Measurements from ENCODE around the gene CDH4. TPM values are rescaled to one million over a fixed set of nuclear protein-coding genes. Genes with fewer than 3 reads are reported as not detected.
"Not testable (repeated sequence)": the region's sequence is repeated elsewhere in the genome, so short reads cannot be mapped to it uniquely, and the experiment has no call there.

CDH4 gene
- total RNA-seq, 1 experiment from 2014 or later: not detected

- BruUV-seq (replicated peaks): no TSS peak
- H3K36me3 ChIP-seq (ENCODE audit: control insufficient read depth, insufficient read depth, low read length): no peaks in the 10 kb centered on the region
- ChIA-PET POLR2A (no interaction called here), CTCF (no interaction called here)
- no peak for DNase-seq
- H3K9me3 Mint-ChIP-seq (ENCODE audit: unreplicated experiment): no peaks in the 10 kb centered on the region
- H3K4me1 ChIP-seq: no peaks in the 10 kb centered on the region
- H3K4me3 Mint-ChIP-seq (ENCODE audit: unreplicated experiment): no peak overlapping the region
- no peak overlapping the region for H3K27ac Mint-ChIP-seq (ENCODE audit: unreplicated experiment)
- TF ChIP-seq CTCF (IDR thresholded peaks at IDR 0.05; ENCODE audit: insufficient read depth in 1 of 2, low read depth in 1 of 2, low read length in 1 of 2, severe bottlenecking in 1 of 2, unreplicated experiment in 1 of 2): no peak
- H3K4me1 Mint-ChIP-seq (ENCODE audit: low read depth, unreplicated experiment): no peaks in the 10 kb centered on the region
- peaks cover 10% of the 10 kb centered on the region for H3K9me3 ChIP-seq
- intact Hi-C loops (cut with micrococcal nuclease; ENCODE audit: unreplicated experiment): no loop called here
- no peaks in the 10 kb centered on the region for H3K36me3 Mint-ChIP-seq (ENCODE audit: insufficient read depth, unreplicated experiment)
- no peaks in the 10 kb centered on the region for H3K27me3 ChIP-seq (replicated peaks; ENCODE audit: control insufficient read depth, insufficient read depth, low read length)
- H3K4me3 ChIP-seq (ENCODE audit: low read depth, low read length): no peak overlapping the region
- peaks cover 4% of the 10 kb centered on the region for H3K27me3 Mint-ChIP-seq (ENCODE audit: insufficient read depth, unreplicated experiment)
These were observed 15.2 kb downstream of the CDH4 start for GRCh38 chr20:61267241-61267640.

- intact Hi-C loops (cut with micrococcal nuclease; ENCODE audit: unreplicated experiment): no loop called here
- peaks cover 11% of the 10 kb centered on the region for H3K9me3 ChIP-seq
These were observed 16.0 kb downstream of the CDH4 start for GRCh38 chr20:61268024-61268423.

GRCh38 chr20:61271312-61272231, 19.5 kb downstream of the CDH4 start:
- Mint-ChIP-seq H3K27ac (ENCODE audit: unreplicated experiment) (no peak overlapping the region), H3K4me3 (ENCODE audit: unreplicated experiment) (no peak overlapping the region), H3K27me3 (ENCODE audit: insufficient read depth, unreplicated experiment) (no peaks in the 10 kb centered on the region), H3K9me3 (ENCODE audit: unreplicated experiment) (peaks cover 20% of the 10 kb centered on the region), H3K36me3 (ENCODE audit: insufficient read depth, unreplicated experiment) (no peaks in the 10 kb centered on the region), H3K4me1 (ENCODE audit: low read depth, unreplicated experiment) (no peaks in the 10 kb centered on the region)
- no peak for TF ChIP-seq CTCF (IDR thresholded peaks at IDR 0.05; ENCODE audit: insufficient read depth in 1 of 2, low read depth in 1 of 2, low read length in 1 of 2, severe bottlenecking in 1 of 2, unreplicated experiment in 1 of 2)
- Histone ChIP-seq H3K36me3 (ENCODE audit: control insufficient read depth, insufficient read depth, low read length) (no peaks in the 10 kb centered on the region), H3K4me1 (no peaks in the 10 kb centered on the region), H3K9me3 (peaks cover 19% of the 10 kb centered on the region), H3K4me3 (ENCODE audit: low read depth, low read length) (no peak overlapping the region), H3K27me3 (replicated peaks; ENCODE audit: control insufficient read depth, insufficient read depth, low read length) (no peaks in the 10 kb centered on the region)
- intact Hi-C loops (cut with micrococcal nuclease; ENCODE audit: unreplicated experiment): no loop called here
- peak in 1 of 2 experiments; percentile 29 for DNase-seq
- ChIA-PET CTCF (interaction anchor here (0.6 kb wide), 1 partner anchor 425 kb away, joined by 3 read pairs; no protein-coding TSS in a partner anchor), POLR2A (no interaction called here)
- no TSS peak for BruUV-seq (replicated peaks)

More at GRCh38 chr20:61268024-61268423, 16.0 kb downstream of the CDH4 start:
- H3K27ac Mint-ChIP-seq (ENCODE audit: unreplicated experiment): no peak overlapping the region
- ChIA-PET POLR2A (no interaction called here), CTCF (no interaction called here)
- BruUV-seq (replicated peaks): no TSS peak
- H3K4me1 Mint-ChIP-seq (ENCODE audit: low read depth, unreplicated experiment): no peaks in the 10 kb centered on the region
- no peaks in the 10 kb centered on the region for H3K9me3 Mint-ChIP-seq (ENCODE audit: unreplicated experiment)
- H3K36me3 ChIP-seq (ENCODE audit: control insufficient read depth, insufficient read depth, low read length): no peaks in the 10 kb centered on the region
- H3K4me3 Mint-ChIP-seq (ENCODE audit: unreplicated experiment): no peak overlapping the region
- no peaks in the 10 kb centered on the region for H3K27me3 ChIP-seq (replicated peaks; ENCODE audit: control insufficient read depth, insufficient read depth, low read length)
- no peak for DNase-seq
- no peak for TF ChIP-seq CTCF (IDR thresholded peaks at IDR 0.05; ENCODE audit: insufficient read depth in 1 of 2, low read depth in 1 of 2, low read length in 1 of 2, severe bottlenecking in 1 of 2, unreplicated experiment in 1 of 2)
- no peaks in the 10 kb centered on the region for H3K4me1 ChIP-seq
- no peaks in the 10 kb centered on the region for H3K36me3 Mint-ChIP-seq (ENCODE audit: insufficient read depth, unreplicated experiment)
- H3K27me3 Mint-ChIP-seq (ENCODE audit: insufficient read depth, unreplicated experiment): peaks cover 4% of the 10 kb centered on the region
- no peak overlapping the region for H3K4me3 ChIP-seq (ENCODE audit: low read depth, low read length)

GRCh38 chr20:61273024-61273423, 21.0 kb downstream of the CDH4 start:
- intact Hi-C loops (cut with micrococcal nuclease; ENCODE audit: unreplicated experiment); H3K4me3 Mint-ChIP-seq (ENCODE audit: unreplicated experiment); POLR2A ChIA-PET; H3K36me3 ChIP-seq (ENCODE audit: control insufficient read depth, insufficient read depth, low read length); BruUV-seq (replicated peaks); H3K27ac Mint-ChIP-seq (ENCODE audit: unreplicated experiment); H3K4me1 Mint-ChIP-seq (ENCODE audit: low read depth, unreplicated experiment); H3K27me3 ChIP-seq (replicated peaks; ENCODE audit: control insufficient read depth, insufficient read depth, low read length); H3K4me3 ChIP-seq (ENCODE audit: low read depth, low read length); DNase-seq; H3K4me1 ChIP-seq; H3K36me3 Mint-ChIP-seq (ENCODE audit: insufficient read depth, unreplicated experiment); H3K27me3 Mint-ChIP-seq (ENCODE audit: insufficient read depth, unreplicated experiment); CTCF ChIA-PET: not testable (repeated sequence)
- H3K9me3 Mint-ChIP-seq (ENCODE audit: unreplicated experiment): peaks cover 20% of the 10 kb centered on the region
- peaks cover 20% of the 10 kb centered on the region for H3K9me3 ChIP-seq

- DNase-seq; H3K36me3 ChIP-seq (ENCODE audit: control insufficient read depth, insufficient read depth, low read length); H3K27ac Mint-ChIP-seq (ENCODE audit: unreplicated experiment); H3K27me3 ChIP-seq (replicated peaks; ENCODE audit: control insufficient read depth, insufficient read depth, low read length); H3K27me3 Mint-ChIP-seq (ENCODE audit: insufficient read depth, unreplicated experiment); POLR2A ChIA-PET; BruUV-seq (replicated peaks); H3K4me3 ChIP-seq (ENCODE audit: low read depth, low read length); H3K4me1 ChIP-seq; H3K36me3 Mint-ChIP-seq (ENCODE audit: insufficient read depth, unreplicated experiment); CTCF ChIA-PET; H3K4me1 Mint-ChIP-seq (ENCODE audit: low read depth, unreplicated experiment); H3K4me3 Mint-ChIP-seq (ENCODE audit: unreplicated experiment); intact Hi-C loops (cut with micrococcal nuclease; ENCODE audit: unreplicated experiment): not testable (repeated sequence)
- H3K9me3 ChIP-seq: peaks cover 23% of the 10 kb centered on the region
- H3K9me3 Mint-ChIP-seq (ENCODE audit: unreplicated experiment): peaks cover 20% of the 10 kb centered on the region
These were observed 21.6 kb downstream of the CDH4 start for GRCh38 chr20:61273666-61274065.
